PC-3 (cell line): ENCODE data around the gene ADGRG1. TPM values are rescaled to one million over a fixed set of nuclear protein-coding genes. Genes with fewer than 3 reads are reported as not detected.

Source experiments
- ATAC-seq: fragments of 200-7000 bp; cut with Tn5 transposase; 2 replicates; pipeline ENCODE4 v1.9.1; 2020; ENCODE audit warnings: mild to moderate bottlenecking, moderate library complexity
- BruUV-seq: library from RNA; stranded (reverse); fragments of 400-500 nt; replicated peaks from 2 replicates; lab custom pipeline; 2021; lab: Mats Ljungman, UMichigan
- CTCF ChIA-PET: fragments of 300-600 bp; sonication (Branson Sonifier 250); formaldehyde crosslinking; loops from one replicate; lab custom pipeline; 2022; ENCODE audit warnings: antibody characterized with exemption; lab: Charles Lee
- POLR2A ChIA-PET: fragments of 300-600 bp; sonication (Branson Sonifier 250); formaldehyde crosslinking; loops from one replicate; lab custom pipeline; 2022; ENCODE audit warnings: antibody characterized with exemption; ENCODE audit not compliant: unreplicated experiment; lab: Charles Lee
- DNase-seq: peaks from one replicate; pipeline ENCODE4 v3.0.0-alpha.2; 2015
- H2AFZ ChIP-seq: fragments of 300-600 bp; sonication (generic); 2 replicates; pipeline ENCODE4 v1.6.0; 2016; ENCODE audit warnings: antibody characterized with exemption, low read length
- H3F3A ChIP-seq: fragments of 300-600 bp; sonication (generic); one replicate; pipeline ENCODE4 v1.6.0; 2017; ENCODE audit warnings: antibody characterized with exemption, low read length, control low read depth, mild to moderate bottlenecking; ENCODE audit not compliant: unreplicated experiment
- H3K27ac ChIP-seq: fragments of 300-600 bp; sonication (generic); 2 replicates; pipeline ENCODE4 v1.5.1; 2016; ENCODE audit warnings: mild to moderate bottlenecking, low read length
- H3K27me3 ChIP-seq: fragments of 300-600 bp; sonication (generic); 2 replicates; pipeline ENCODE4 v1.6.1; 2016; ENCODE audit warnings: low read length, mixed read lengths
- H3K36me3 ChIP-seq: fragments of 300-600 bp; sonication (generic); 2 replicates; pipeline ENCODE4 v1.6.1; 2016; ENCODE audit warnings: low read depth, mixed run types, low read length, mixed read lengths
- H3K4me1 ChIP-seq: fragments of 300-600 bp; sonication (generic); 2 replicates; pipeline ENCODE4 v1.5.1; 2016; ENCODE audit warnings: low read length; ENCODE audit not compliant: insufficient read depth
- H3K4me2 ChIP-seq: fragments of 300-600 bp; sonication (generic); 2 replicates; pipeline ENCODE4 v1.6.0; 2016; ENCODE audit warnings: low read length
- H3K4me3 ChIP-seq: fragments of 300-600 bp; sonication (generic); 2 replicates; pipeline ENCODE4 v1.5.1; 2016; ENCODE audit warnings: mild to moderate bottlenecking, low read length, mixed read lengths
- H3K79me2 ChIP-seq: fragments of 300-600 bp; sonication (generic); 2 replicates; pipeline ENCODE4 v1.6.1; 2017; ENCODE audit warnings: low read length, mixed read lengths
- H3K9ac ChIP-seq: fragments of 300-600 bp; sonication (generic); 2 replicates; pipeline ENCODE4 v1.6.0; 2016; ENCODE audit warnings: mild to moderate bottlenecking, low read length
- H3K9me2 ChIP-seq: fragments of 300-600 bp; sonication (generic); replicated peaks from 2 replicates; pipeline ENCODE4 v1.6.1; 2016; ENCODE audit warnings: mixed run types, low read length, mixed read lengths
- H3K9me3 ChIP-seq: fragments of 300-600 bp; sonication (generic); 2 replicates; pipeline ENCODE4 v1.6.1; 2016; ENCODE audit warnings: low read length, mixed read lengths
- H4K20me1 ChIP-seq: fragments of 300-600 bp; sonication (generic); 2 replicates; pipeline ENCODE4 v1.6.1; 2016; ENCODE audit warnings: low read length, mixed read lengths
- EZH2 ChIP-seq: fragments of 300-600 bp; sonication (generic); IDR thresholded peaks from one replicate; pipeline ENCODE4 v1.6.1; 2017; ENCODE audit warnings: antibody characterized with exemption, mild to moderate bottlenecking, low read length; ENCODE audit not compliant: unreplicated experiment
- EZH2phosphoT487 ChIP-seq: fragments of 300-600 bp; sonication (generic); IDR thresholded peaks from 2 replicates; pipeline ENCODE4 v1.6.1; 2018; ENCODE audit warnings: mild to moderate bottlenecking, antibody characterized with exemption, low read length, borderline replicate concordance
- intact Hi-C: fragments of 100-400 bp; cut with micrococcal nuclease; formaldehyde crosslinking; loops from 2 replicates; pipeline ENCODE4 v1.9.0; 2023
- total RNA-seq: library from RNA; depleted of rRNA; stranded (reverse); fragments of >200 nt; gene quantifications from 2 replicates; pipeline ENCODE4 v1.2.3, GENCODE V29; 2014
- TF ChIP-seq, protein P1 (sequence below): fragments of 300-600 bp; sonication (generic); conservative IDR thresholded peaks from 2 replicates; pipeline ENCODE4 v1.5.1; 2017; ENCODE audit warnings: antibody characterized with exemption, low read depth, mild to moderate bottlenecking, low read length

Gene ADGRG1
- total RNA-seq, 1 experiment from 2014 or later = 33.7 TPM

DNA sequence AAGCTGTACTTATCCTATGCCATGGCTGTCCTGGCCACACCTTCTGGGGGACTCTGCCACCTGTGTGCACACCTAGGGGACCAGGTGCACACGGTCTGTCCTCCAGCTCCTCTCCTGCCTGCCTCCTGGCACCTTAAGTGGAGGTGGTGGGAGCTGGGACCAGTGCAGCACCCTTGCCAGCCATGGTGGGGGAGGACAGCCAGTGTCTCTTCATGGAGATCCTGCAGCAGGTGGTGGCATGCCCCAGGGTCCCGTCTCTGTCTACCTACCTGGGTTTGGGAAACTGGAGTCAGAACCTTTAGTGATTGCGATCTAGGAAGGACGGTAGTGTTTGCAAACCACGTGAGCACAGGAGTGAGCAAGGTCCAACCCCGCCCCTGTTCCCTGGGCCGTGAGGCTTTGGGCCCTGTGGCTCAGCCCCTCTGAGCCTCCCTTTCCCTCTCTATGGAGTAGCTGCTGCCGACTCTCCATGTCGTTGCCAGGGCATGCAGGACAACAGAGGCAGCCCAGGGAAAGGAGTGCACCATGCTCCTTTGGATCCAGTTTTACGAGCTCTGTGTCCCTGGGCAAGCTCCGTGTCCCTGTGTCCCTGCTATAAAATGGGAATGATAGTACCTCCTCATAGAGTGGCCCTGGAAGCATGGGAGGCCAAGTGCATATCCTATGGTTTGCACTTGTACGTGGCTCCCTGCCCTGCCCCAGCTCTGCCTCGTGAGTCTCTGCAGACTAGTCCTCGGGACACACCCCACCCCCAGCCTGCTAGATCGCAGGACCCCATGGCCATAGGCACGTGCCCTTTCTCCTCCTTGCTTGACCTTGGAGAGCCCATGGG is 7.1 kb downstream of the ADGRG1 start:
- no peaks in the 10 kb centered on the region for H3K9me2 ChIP-seq
- H3K4me2 ChIP-seq = no peak overlapping the region
- H3K36me3 ChIP-seq = no peaks in the 10 kb centered on the region; the same call in 1 of the 2 replicates
- H4K20me1 ChIP-seq = no peaks in the 10 kb centered on the region
- ATAC-seq = no peak
- H3K9ac ChIP-seq = no peak overlapping the region
- H3K4me3 ChIP-seq = no peak overlapping the region
- no peaks in the 10 kb centered on the region for H3K9me3 ChIP-seq
- H2AFZ ChIP-seq = no peak overlapping the region
- CTCF ChIA-PET = no interaction called here
- H3F3A ChIP-seq = no peaks in the 10 kb centered on the region
- TF ChIP-seq EZH2 (no peak), EZH2phosphoT487 (no peak)
- TF ChIP-seq, protein P1, sequence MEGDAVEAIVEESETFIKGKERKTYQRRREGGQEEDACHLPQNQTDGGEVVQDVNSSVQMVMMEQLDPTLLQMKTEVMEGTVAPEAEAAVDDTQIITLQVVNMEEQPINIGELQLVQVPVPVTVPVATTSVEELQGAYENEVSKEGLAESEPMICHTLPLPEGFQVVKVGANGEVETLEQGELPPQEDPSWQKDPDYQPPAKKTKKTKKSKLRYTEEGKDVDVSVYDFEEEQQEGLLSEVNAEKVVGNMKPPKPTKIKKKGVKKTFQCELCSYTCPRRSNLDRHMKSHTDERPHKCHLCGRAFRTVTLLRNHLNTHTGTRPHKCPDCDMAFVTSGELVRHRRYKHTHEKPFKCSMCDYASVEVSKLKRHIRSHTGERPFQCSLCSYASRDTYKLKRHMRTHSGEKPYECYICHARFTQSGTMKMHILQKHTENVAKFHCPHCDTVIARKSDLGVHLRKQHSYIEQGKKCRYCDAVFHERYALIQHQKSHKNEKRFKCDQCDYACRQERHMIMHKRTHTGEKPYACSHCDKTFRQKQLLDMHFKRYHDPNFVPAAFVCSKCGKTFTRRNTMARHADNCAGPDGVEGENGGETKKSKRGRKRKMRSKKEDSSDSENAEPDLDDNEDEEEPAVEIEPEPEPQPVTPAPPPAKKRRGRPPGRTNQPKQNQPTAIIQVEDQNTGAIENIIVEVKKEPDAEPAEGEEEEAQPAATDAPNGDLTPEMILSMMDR = no peak
- no TSS peak for BruUV-seq
- peaks cover 34% of the 10 kb centered on the region for H3K4me1 ChIP-seq
- intact Hi-C loops = no loop called here
- DNase-seq = no peak
- peaks cover 35% of the 10 kb centered on the region for H3K79me2 ChIP-seq
- H3K27ac ChIP-seq = no peak overlapping the region
- no peaks in the 10 kb centered on the region for H3K27me3 ChIP-seq
- POLR2A ChIA-PET = no interaction called here

GRCh38 chr16:57636184-57636583 is 7.8 kb downstream of the ADGRG1 start:
- no peak for ATAC-seq
- Histone ChIP-seq H3K4me3 (no peak overlapping the region), H3K27me3 (no peaks in the 10 kb centered on the region), H3K4me1 (peaks cover 38% of the 10 kb centered on the region), H3K36me3 (no peaks in the 10 kb centered on the region; the same call in 1 of the 2 replicates), H3K27ac (no peak overlapping the region), H3K9ac (no peak overlapping the region), H3F3A (no peaks in the 10 kb centered on the region), H3K79me2 (peaks cover 28% of the 10 kb centered on the region), H4K20me1 (no peaks in the 10 kb centered on the region), H3K4me2 (no peak overlapping the region), H2AFZ (no peak overlapping the region), H3K9me3 (no peaks in the 10 kb centered on the region), H3K9me2 (no peaks in the 10 kb centered on the region)
- POLR2A ChIA-PET = no interaction called here
- no TSS peak for BruUV-seq
- no peak for DNase-seq
- TF ChIP-seq EZH2phosphoT487 = no peak
- no peak for TF ChIP-seq EZH2
- TF ChIP-seq, protein P1 = no peak
- intact Hi-C loops = no loop called here
- CTCF ChIA-PET = no interaction called here

DNA sequence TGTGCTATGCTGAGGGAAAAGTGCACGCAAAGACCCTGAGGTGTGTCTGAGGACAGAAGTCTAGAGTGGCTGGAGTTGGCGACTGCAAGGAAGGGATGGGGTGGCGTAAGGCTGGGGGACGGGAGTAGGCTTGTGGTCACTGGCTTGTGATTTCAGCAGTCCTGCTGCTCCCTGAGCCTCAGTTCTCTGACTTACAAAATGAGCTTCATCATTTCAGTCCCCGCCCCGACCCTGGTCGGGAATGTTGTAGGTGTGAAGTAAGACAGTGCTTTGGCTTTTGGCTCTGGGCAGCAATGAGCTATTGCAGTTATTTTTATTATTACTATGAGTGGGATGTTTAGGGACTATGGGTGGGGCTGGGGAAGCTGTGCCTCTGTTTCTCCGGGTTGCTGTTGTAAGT is 8.6 kb downstream of the ADGRG1 start:
- POLR2A ChIA-PET = no interaction called here
- no peaks in the 10 kb centered on the region for H3K9me2 ChIP-seq
- no peaks in the 10 kb centered on the region for H4K20me1 ChIP-seq
- no peaks in the 10 kb centered on the region; the same call in 1 of the 2 replicates for H3K36me3 ChIP-seq
- intact Hi-C loops = no loop called here
- no peak overlapping the region for H3K27ac ChIP-seq
- H2AFZ ChIP-seq = no peak overlapping the region
- TF ChIP-seq EZH2 (no peak), EZH2phosphoT487 (no peak)
- TF ChIP-seq, protein P1 = no peak
- no peak for DNase-seq
- peaks cover 40% of the 10 kb centered on the region for H3K4me1 ChIP-seq
- peaks cover 24% of the 10 kb centered on the region for H3K79me2 ChIP-seq
- H3K4me2 ChIP-seq = no peak overlapping the region
- H3K9me3 ChIP-seq = no peaks in the 10 kb centered on the region
- no peaks in the 10 kb centered on the region for H3F3A ChIP-seq
- no peak overlapping the region for H3K9ac ChIP-seq
- H3K27me3 ChIP-seq = no peaks in the 10 kb centered on the region
- no TSS peak for BruUV-seq
- H3K4me3 ChIP-seq = no peak overlapping the region
- CTCF ChIA-PET = no interaction called here
- ATAC-seq = no peak
